ENCODE measurements around the gene CASQ2.

Gene CASQ2

DNA sequence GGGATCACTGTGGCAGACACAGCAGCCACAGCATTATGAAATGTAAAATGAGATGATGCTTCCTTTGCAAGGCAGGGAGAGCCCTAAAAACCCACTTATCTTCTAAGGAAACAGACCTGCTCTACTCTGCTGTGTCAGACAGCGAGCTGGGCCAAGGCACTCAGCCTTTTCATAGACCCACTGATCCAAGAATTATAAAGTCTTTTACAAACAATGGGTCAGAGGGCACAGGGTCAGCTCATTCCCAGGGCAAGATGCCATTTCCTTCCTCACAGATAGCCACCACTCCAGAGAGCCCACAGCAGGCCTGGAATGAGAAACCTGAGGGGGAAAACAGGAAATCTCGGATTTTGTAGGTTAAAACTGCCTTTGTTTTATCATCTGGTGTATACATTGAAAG lies 42.9 kb downstream of the CASQ2 start:
- Histone ChIP-seq H3K4me3 (no peak overlapping the region), H3K27ac (peak overlapping the region; percentile 44 to 85)
- TF ChIP-seq CTCF (IDR thresholded peaks at IDR 0.05): no peak
- DNase-seq (ENCODE audit: low spot score): no peak

DNA sequence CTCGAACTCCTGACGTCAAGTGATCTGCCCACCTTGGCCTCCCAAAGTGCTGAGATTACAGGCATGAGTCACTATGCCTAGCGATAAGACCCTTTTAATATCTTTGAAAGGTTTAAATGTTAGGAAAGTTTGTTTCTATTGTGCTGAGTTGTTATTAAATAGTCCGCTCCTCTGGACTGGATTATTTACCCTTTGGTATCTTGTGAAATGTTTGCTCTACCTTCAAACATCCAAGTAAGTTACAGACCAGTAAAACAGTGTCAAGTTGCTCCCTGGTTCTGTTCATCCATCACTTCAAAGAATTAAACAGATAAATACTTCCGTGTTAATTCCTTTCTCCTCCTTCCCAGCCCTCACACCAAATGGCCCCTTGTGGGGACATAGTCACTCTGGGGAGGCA lies 44.8 kb downstream of the CASQ2 start:
- no peak for DNase-seq (ENCODE audit: low spot score)
- TF ChIP-seq CTCF (IDR thresholded peaks at IDR 0.05): no peak
- Histone ChIP-seq H3K4me3 (no peak overlapping the region), H3K27ac (no peak overlapping the region)

GRCh38 chr1:115722221-115722620 lies 46.3 kb downstream of the CASQ2 start:
- Histone ChIP-seq H3K4me3 (no peak overlapping the region), H3K27ac (no peak overlapping the region)
- no peak for DNase-seq (ENCODE audit: low spot score)
- no peak for TF ChIP-seq CTCF (IDR thresholded peaks at IDR 0.05)

DNA sequence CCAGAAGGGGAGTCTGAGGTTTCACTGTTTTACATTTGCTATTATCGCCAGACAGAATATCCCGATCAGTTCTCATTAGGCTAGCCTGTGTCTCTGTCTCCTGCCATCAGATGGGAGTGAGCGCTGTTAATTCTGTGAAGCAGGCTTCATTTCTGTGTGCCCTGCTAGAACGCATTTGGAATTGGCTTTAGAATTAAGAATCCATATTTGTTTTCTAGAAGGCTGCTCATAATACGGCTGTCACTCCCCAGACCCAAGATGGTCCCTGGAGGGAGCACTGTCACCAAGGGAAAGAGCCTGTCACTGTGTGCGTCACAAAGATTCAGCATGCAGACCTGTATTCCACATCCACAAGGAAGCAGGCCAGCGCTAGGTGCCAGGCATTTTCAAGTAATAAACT lies 49.2 kb downstream of the CASQ2 start:
- DNase-seq (ENCODE audit: low spot score): no peak

DNA sequence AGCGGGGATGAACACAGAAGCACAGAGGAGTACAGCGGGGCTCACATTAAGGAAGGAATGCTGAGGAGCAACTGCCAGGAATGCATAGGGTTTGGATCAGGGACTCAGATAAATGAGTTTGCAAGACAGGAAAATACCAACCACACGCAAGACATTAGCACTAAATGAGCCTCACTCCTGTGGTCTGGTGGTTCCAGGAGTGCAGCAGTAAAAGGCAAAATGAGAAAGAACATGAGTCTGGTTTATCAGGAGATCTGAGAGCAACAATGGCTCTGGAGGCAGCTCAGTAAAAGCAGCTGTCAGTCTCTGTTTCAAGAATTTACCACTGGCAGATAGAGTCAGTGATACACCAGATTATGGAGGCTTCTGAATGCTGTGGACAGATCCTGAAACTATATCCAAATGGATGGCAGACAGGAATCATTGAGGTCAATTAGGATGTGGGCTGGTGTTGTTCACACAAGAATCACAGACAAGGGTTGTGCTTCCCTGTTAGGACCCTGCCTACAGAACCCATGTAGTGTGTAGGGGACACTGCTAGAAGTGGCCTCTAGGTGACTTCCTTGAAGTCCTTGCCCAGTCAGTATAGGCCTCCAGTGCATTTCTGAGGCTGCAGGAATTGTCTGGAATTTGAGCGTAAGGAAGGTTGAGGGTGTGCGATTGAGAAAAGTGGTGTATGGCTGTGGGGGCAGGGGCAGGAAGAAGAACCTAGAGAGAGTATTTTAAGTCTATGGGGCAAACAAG lies 50.3 kb downstream of the CASQ2 start:
- TF ChIP-seq CTCF (IDR thresholded peaks at IDR 0.05): no peak
- Histone ChIP-seq H3K27ac (no peak overlapping the region), H3K4me3 (no peak overlapping the region)
- DNase-seq (ENCODE audit: low spot score): no peak

More for the DNA sequence above, 49.2 kb downstream of the CASQ2 start:
- H3K27ac ChIP-seq: no peak overlapping the region
- H3K4me3 ChIP-seq: no peak overlapping the region
- TF ChIP-seq CTCF (IDR thresholded peaks at IDR 0.05): no peak

- no peak overlapping the region for H3K4me3 ChIP-seq
- no peak for DNase-seq (ENCODE audit: low spot score)
- TF ChIP-seq CTCF (IDR thresholded peaks at IDR 0.05): peak; percentile 41
- H3K27ac ChIP-seq: no peak overlapping the region
These were observed 51.0 kb downstream of the CASQ2 start for GRCh38 chr1:115717541-115717940.

GRCh38 chr1:115714572-115715141 lies 53.9 kb downstream of the CASQ2 start:
- no peak for DNase-seq (ENCODE audit: low spot score)
- H3K27ac ChIP-seq: no peak overlapping the region
- no peak for TF ChIP-seq CTCF (IDR thresholded peaks at IDR 0.05)
- H3K4me3 ChIP-seq: no peak overlapping the region

Data from coronary artery (tissue), 2 donors.